NB4 (cell line): ENCODE results near the gene SPATA13.

Source experiments
- CTCF ChIP-seq: IDR thresholded peaks from one replicate; pipeline ENCODE4 v1.5.1; 2012; ENCODE audit warnings: low read depth, low read length
- MYC ChIP-seq: IDR thresholded peaks from 2 replicates; pipeline ENCODE4 v1.6.1; 2011; ENCODE audit warnings: low read depth, low read length
- POLR2A ChIP-seq: IDR thresholded peaks from 2 replicates; pipeline ENCODE4 v1.6.1; 2011; ENCODE audit warnings: mild to moderate bottlenecking; ENCODE audit not compliant: insufficient read length; ENCODE audit errors: extremely low read depth
- TF ChIP-seq, protein P1 (sequence below): IDR thresholded peaks from 2 replicates; pipeline ENCODE4 v1.6.1; 2011; ENCODE audit warnings: low read depth, low read length

- TF ChIP-seq CTCF (no peak), POLR2A (no peak), MYC (no peak)
- TF ChIP-seq, protein P1, sequence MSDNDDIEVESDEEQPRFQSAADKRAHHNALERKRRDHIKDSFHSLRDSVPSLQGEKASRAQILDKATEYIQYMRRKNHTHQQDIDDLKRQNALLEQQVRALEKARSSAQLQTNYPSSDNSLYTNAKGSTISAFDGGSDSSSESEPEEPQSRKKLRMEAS: no peak
These were observed 65.4 kb downstream of the SPATA13 start for GRCh38 chr13:24225930-24226329.
